Adipocyte (in vitro differentiated cells): Measurements from ENCODE around the gene DENND2D.

Experiments
- DNase-seq: peaks from one replicate; pipeline ENCODE4 v3.0.0-alpha.2; 2015; ENCODE audit warnings: low read depth
- H3K27me3 ChIP-seq: replicated peaks from 2 replicates; pipeline ENCODE4 v1.7.0; 2013; ENCODE audit warnings: mild to moderate bottlenecking, low read length, moderate library complexity; ENCODE audit not compliant: control insufficient read depth, insufficient read depth
- H3K36me3 ChIP-seq: 2 replicates; pipeline ENCODE4 v1.7.0; 2013; ENCODE audit warnings: low read length, mild to moderate bottlenecking, moderate library complexity; ENCODE audit not compliant: control insufficient read depth, insufficient read depth, severe bottlenecking
- H3K4me1 ChIP-seq: 2 replicates; pipeline ENCODE4 v1.7.0; 2013; ENCODE audit warnings: mild to moderate bottlenecking, low read length, moderate library complexity; ENCODE audit not compliant: control insufficient read depth, insufficient read depth
- H3K4me3 ChIP-seq: 2 replicates; pipeline ENCODE4 v1.7.0; 2013; ENCODE audit warnings: mild to moderate bottlenecking, low read length, moderate library complexity
- H3K9ac ChIP-seq: 2 replicates; pipeline ENCODE4 v1.7.0; 2013; ENCODE audit warnings: mild to moderate bottlenecking, low read length, moderate library complexity
- H3K9me3 ChIP-seq: 2 replicates; pipeline ENCODE4 v1.7.0; 2013; ENCODE audit warnings: mild to moderate bottlenecking, low read length, moderate library complexity; ENCODE audit not compliant: control insufficient read depth

DENND2D gene

DNA sequence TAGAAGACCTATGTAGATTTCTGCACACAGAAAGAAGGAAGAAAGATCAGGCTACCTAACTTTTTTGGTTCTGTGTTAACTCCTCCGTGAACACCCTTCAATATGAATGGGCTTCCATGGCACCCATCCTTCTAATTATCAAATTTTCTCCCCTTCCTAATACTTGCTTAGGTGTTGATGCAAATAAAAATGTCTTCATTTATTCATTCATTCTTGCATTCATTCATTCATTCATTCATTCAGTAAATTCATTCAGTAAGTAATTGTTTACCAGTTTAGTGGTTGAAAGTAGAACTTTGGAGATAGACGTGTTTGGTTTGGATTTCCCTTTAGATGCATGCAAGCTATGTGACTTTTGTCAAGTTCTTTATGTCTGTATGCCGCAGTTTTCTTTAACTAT, 31.7 kb upstream of the DENND2D start:
- Histone ChIP-seq H3K27me3 (no peaks in the 10 kb centered on the region), H3K4me1 (peaks cover 59% of the 10 kb centered on the region), H3K9ac (no peak overlapping the region), H3K9me3 (no peaks in the 10 kb centered on the region), H3K36me3 (peaks cover 5% of the 10 kb centered on the region), H3K4me3 (no peak overlapping the region)
- no peak for DNase-seq

DNA sequence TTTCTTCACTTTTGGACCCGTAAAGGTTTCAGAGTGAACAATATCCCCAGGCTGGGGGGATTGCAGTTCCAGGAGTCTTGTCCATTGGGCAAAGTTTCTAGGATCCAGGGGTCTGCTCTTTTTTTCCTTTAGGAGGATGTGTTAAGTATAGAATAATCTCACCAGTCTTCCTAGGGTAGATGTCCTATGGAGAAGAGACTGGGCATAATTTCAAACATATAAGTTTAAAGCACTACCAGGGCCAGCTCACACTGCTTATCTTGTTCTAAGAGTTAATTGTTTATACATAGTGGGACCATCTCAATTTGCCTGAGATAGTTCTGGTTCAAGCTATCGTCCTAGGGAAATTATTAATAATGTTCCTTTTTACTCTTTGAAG, 28.3 kb upstream of the DENND2D start:
- Histone ChIP-seq H3K4me3 (peak overlapping the region; percentile 74), H3K9ac (peak overlapping the region; percentile 66), H3K4me1 (peaks cover 43% of the 10 kb centered on the region), H3K36me3 (no peaks in the 10 kb centered on the region), H3K27me3 (no peaks in the 10 kb centered on the region), H3K9me3 (no peaks in the 10 kb centered on the region)
- DNase-seq: no peak

DNA sequence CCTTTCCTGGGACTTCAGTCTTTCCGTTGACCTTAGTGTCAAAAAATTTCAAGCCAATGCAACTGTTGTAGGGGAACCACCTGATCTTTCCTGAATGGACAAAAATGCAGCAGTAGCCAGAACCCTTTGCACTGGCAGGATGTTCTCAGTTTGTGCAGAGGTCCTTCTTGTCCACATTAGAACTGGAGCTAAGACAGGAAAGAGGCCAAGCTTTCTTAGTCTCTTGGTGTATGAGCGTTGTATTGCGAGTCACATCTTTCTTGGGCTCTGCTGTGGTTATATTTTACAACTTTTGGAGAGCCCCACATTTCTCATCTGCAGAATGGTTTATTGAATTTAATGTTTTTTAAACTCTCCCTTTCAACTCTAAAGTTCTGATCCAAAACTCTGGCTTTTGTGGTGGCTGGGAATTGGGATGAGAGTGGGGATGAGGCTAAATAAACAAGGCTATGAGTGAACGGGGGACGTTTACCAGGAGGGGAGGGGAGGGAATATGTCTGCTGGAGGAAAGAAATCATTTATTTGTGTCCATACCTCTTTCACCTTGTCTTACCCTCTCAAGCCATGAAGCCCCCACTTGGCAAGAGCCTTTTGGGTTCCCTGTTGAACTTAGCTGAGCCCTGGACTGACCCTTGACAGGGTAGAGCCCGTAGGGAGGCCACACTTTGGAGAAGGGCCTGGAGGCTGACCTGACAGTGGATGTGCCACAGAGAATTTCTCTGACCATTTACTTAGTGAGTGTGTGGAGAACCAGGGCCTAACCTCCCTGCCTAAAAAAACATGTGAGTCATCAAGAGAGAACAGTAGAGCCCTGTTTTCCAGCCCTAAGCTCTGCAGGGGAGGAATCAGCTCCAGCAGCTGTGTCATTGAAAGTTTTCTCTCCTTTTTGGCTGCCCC, 27.7 kb upstream of the DENND2D start:
- Histone ChIP-seq H3K36me3 (no peaks in the 10 kb centered on the region), H3K9ac (peak overlapping the region; percentile 66), H3K4me1 (peaks cover 45% of the 10 kb centered on the region), H3K27me3 (no peaks in the 10 kb centered on the region), H3K4me3 (peak overlapping the region; percentile 74), H3K9me3 (no peaks in the 10 kb centered on the region)
- peak; percentile 88 for DNase-seq

DNA sequence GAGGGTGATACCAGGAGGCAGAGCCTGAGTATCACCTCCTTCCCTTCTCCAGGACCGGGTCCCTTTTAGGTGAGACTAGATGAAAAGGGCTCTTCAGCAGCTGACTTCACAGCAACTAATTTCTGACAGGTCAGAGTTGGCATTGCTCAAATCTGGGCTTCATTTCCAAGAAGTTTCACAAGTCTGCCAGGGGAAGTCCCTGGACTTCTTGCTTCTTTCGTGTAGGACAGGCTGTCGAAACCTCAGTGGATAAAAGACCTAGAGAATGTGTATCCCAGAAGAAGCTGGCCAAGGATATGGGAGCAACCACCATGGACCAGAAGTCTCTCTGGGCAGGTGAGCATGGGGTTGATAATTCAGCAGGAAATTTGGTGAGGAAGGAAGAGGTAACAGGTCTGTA, 27.0 kb upstream of the DENND2D start, which contains the start of gene CHI3L2:
TSS of gene CHI3L2 (plus strand) at position 280 of the 400 bp plus-strand sequence. CDS start at position 297, 17 bp downstream.
- Histone ChIP-seq H3K9ac (peak within 1 kb of the TSS; percentile 66), H3K4me3 (peak within 1 kb of the TSS; percentile 74), H3K36me3 (no peaks in the 10 kb centered on the region), H3K4me1 (peaks cover 50% of the 10 kb centered on the region), H3K27me3 (no peaks in the 10 kb centered on the region), H3K9me3 (no peaks in the 10 kb centered on the region)
- peak; percentile 73 for DNase-seq

DNA sequence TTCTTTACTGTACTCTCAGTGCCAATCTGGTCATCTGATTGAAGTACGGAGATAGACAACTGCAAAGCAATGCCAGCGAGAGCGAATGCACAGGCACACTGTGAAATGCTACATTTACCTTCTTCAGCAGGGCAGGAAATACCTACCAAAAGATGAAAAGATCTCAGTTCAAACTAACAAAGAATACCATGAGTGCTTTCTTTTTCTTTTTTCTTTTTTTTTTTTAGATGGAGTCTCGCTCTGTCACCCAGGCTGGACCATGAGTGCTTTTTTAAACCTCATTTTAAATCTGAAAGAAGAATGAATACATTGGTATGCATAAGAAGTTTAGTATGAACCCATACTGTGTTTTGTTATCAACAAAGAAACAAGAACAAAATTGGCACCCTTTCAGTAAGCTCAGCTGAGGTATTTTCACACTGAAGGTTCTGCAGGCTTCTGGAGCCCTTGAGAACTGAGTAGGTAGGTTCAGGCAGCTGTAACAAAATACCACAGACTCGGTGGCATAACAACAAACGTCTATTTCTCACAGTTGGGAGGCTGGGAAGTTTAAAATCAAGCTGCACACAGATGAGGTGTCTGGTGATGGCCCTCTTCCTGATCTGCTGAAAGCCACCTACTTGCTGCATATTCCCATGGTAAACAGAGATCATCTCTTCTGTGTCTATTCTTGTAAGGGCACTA, 25.4 kb upstream of the DENND2D start:
- Histone ChIP-seq H3K9me3 (no peaks in the 10 kb centered on the region), H3K4me1 (peaks cover 53% of the 10 kb centered on the region), H3K9ac (no peak overlapping the region), H3K36me3 (no peaks in the 10 kb centered on the region), H3K4me3 (no peak overlapping the region), H3K27me3 (no peaks in the 10 kb centered on the region)
- peak; percentile 11 for DNase-seq

DNA sequence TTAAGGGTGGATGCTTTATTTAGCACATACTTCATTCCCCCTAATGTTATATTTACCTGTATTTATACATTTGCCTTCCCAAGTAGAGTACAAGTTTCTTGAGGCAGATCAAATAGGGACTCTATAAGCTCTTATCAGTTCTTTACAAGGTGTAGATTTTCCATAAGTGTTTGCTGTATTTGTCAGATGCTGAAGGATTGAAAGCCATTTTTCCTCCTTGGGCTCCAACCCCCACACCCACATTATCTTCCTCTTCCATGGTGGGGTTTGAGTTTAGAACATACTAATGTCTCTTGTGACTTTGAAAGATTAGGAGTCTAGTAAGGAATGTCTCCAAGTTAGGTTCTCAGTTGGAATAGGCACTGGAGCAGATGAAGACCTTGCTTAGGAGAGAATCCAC, 24.6 kb upstream of the DENND2D start:
- Histone ChIP-seq H3K27me3 (no peaks in the 10 kb centered on the region), H3K9ac (no peak overlapping the region), H3K4me1 (peaks cover 49% of the 10 kb centered on the region), H3K9me3 (no peaks in the 10 kb centered on the region), H3K36me3 (no peaks in the 10 kb centered on the region), H3K4me3 (no peak overlapping the region)
- no peak for DNase-seq

DNA sequence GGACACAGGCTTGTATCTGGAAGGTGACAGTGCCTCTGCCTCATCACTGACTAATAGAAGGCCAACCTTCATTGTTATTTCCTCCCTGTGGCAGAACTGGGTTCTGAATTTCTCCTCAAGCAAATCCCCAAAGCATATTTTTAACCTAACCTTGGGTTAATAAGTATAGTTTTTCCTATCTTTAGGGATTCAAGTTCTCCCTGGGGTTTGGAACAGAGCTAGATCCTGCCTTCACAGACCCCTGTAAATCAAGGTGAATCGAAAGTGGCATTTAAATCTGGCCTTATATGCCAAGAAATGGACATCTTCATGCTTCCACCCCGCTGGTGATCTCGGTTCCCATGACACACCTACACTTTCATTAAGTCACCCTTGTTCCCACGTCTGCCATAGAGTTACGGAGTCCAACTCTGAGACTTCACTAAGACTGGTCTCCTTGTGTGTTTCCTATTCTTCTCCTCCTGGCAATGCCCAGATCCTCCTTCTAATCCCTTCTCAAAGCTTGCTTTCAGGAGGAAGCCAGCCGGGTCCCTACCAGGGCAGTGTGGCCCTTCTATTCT, 22.8 kb upstream of the DENND2D start:
- H3K4me1 ChIP-seq: peaks cover 35% of the 10 kb centered on the region
- no peak overlapping the region for H3K4me3 ChIP-seq
- H3K9ac ChIP-seq: peak overlapping the region; percentile 27
- H3K36me3 ChIP-seq: no peaks in the 10 kb centered on the region
- DNase-seq: no peak
- no peaks in the 10 kb centered on the region for H3K27me3 ChIP-seq
- H3K9me3 ChIP-seq: no peaks in the 10 kb centered on the region

DNA sequence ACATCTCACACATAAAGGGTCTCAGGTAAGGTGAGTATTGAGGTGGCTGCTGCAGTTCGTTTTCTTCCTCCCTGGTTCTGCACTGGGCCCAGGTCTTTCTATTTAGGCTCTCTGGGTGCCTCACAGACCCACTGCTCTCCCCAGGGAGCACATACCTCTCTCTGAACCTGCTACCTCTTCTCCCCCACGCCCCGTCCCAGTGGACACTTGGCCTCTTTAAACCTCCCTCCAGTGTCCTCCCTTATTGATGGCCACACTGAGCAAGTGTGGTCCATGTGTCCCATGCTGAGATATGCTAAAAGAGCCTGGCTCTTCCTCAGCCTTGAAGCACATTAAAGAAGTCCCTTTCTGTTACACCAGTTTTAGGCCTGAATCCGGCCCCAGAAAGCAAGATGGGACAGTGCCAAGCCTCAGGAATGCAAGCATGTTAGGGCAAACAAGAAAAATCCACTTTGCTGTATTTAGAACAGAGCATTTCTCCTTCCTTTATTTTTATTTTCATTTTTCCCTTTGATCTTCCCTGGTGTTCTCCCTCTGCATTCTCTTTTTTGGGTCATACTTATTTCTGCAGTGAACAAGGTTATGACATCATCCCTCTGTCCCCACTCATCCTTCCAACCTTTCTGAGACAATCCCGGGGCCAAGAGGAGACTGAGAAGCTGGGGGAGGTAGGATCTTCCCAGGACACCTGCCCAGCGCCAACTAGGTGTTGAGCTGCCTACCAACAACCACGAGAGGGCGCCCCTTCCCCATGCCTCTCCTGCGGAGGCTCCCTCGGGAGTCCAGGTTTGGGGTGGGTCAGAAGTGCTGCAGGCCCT, 22.1 kb upstream of the DENND2D start:
- H3K36me3 ChIP-seq: no peaks in the 10 kb centered on the region
- no peaks in the 10 kb centered on the region for H3K27me3 ChIP-seq
- peak; percentile 85 for DNase-seq
- H3K9me3 ChIP-seq: no peaks in the 10 kb centered on the region
- H3K9ac ChIP-seq: peak overlapping the region; percentile 39
- peaks cover 28% of the 10 kb centered on the region for H3K4me1 ChIP-seq
- H3K4me3 ChIP-seq: no peak overlapping the region

DNA sequence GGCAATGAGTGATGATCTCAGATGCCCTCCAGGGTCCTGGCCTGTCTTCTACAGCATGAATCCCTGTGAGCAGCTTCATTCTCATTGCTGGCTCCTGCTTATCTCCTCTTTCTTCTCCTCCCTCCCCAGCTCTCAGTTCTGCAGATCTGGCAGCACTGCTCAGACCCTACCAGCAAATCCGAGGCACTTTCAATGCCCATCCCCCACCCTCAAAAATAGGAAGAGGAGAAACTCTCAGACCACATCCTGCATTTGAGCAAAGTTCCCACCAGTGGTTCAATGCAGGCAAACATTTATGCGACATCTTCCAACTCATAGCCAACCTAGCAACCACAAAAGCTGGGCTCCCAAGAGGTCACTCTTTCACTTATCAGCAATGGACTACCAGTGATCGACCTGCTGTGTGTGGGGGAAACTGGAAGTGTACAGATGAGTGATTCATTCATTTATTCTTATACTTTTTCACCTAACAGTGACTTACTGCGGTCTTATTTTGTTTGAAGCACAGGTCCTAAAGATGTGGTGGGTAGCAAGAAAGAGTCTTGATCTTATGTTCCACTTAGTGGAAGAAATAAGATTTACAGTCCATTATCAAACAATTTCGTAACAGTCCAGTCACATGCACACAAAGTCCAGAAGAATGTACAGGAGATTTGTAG, 21.3 kb upstream of the DENND2D start:
- no peaks in the 10 kb centered on the region for H3K9me3 ChIP-seq
- H3K4me3 ChIP-seq: no peak overlapping the region
- H3K36me3 ChIP-seq: no peaks in the 10 kb centered on the region
- H3K4me1 ChIP-seq: peaks cover 20% of the 10 kb centered on the region
- H3K9ac ChIP-seq: no peak overlapping the region
- DNase-seq: no peak
- H3K27me3 ChIP-seq: no peaks in the 10 kb centered on the region

DNA sequence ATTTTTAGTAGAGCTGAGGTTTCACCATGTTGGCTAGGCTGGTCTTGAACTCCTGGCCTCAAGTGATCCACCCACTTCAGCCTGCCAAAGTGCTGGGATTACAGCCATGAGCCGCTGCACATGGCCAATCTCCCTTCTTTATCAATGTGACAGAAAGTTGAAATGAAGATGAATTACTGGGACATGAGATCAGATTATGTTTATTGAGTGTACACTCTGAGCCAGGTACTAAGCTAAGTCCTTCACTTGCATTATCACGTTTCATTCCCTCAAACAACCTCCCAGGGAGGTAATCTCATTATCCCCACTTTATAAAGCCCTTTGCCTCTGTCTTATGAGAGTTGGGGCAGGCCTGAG, 20.8 kb upstream of the DENND2D start:
- no peak overlapping the region for H3K4me3 ChIP-seq

More for the DNA sequence above, 20.8 kb upstream of the DENND2D start:
- Histone ChIP-seq H3K4me1 (peaks cover 24% of the 10 kb centered on the region), H3K36me3 (no peaks in the 10 kb centered on the region), H3K9me3 (no peaks in the 10 kb centered on the region), H3K27me3 (no peaks in the 10 kb centered on the region), H3K9ac (no peak overlapping the region)
- no peak for DNase-seq
